ENCODE measurements around the gene MKX. TPM values are rescaled to one million over a fixed set of nuclear protein-coding genes. Genes with fewer than 3 reads are reported as not detected.

MKX gene, protein sequence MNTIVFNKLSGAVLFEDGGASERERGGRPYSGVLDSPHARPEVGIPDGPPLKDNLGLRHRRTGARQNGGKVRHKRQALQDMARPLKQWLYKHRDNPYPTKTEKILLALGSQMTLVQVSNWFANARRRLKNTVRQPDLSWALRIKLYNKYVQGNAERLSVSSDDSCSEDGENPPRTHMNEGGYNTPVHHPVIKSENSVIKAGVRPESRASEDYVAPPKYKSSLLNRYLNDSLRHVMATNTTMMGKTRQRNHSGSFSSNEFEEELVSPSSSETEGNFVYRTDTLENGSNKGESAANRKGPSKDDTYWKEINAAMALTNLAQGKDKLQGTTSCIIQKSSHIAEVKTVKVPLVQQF
- total RNA-seq, result 1 to 10 TPM in 1 of 2 donors, under 1 TPM in 1; 0.10 to 2.3 TPM

DNA sequence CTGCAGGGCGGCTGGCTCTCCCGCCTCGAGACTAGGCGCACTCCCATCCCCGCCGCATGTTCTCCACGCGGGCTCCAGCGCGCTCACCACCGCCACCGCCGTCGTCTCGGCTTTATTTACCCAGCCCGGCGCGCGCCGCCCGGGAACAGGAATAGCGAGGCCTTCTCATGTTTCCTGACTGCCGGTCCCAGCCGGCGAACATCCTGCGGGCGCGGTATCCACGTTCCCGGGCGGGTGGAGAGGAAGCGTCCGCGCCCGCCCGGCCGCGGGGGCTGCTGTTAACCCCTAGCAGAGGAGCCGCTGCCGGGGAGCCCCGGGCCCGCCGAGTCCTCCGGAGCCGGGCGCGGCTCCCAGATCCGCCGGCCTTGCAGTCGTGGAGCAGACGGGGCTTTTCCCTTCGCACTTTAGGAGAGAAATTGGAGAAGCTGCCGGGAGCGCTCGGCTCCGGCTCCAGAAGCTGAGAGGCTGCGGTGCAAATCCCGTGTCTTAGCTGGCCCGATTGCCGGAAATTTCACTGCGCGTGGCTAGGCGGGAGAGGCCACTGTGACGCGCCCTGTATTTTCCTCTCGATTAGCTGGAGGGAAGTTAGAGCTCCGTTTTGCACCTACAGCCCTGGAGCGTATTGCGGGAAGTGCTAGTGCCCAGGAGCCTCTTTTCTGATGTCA lies at the start of gene MKX:
MKX (minus strand) TSS at position 88 of the 665 bp plus-strand sequence. CDS start 2,404 bp downstream, outside the sequence.
- no peaks in the 10 kb centered on the region for H3K9me3 ChIP-seq
- peaks cover 4% of the 10 kb centered on the region for H3K4me1 ChIP-seq
- peaks cover 57% of the 10 kb centered on the region for H3K27me3 ChIP-seq
- peak within 1 kb of the TSS in 1 of 2 donors; percentile 9 for H3K9ac ChIP-seq (ENCODE audit: low read depth in 2 of 2, low read length in 2 of 2)
- peak; percentile 58 for DNase-seq
- H3K36me3 ChIP-seq, result no peaks in the 10 kb centered on the region
- TF ChIP-seq, protein P1, sequence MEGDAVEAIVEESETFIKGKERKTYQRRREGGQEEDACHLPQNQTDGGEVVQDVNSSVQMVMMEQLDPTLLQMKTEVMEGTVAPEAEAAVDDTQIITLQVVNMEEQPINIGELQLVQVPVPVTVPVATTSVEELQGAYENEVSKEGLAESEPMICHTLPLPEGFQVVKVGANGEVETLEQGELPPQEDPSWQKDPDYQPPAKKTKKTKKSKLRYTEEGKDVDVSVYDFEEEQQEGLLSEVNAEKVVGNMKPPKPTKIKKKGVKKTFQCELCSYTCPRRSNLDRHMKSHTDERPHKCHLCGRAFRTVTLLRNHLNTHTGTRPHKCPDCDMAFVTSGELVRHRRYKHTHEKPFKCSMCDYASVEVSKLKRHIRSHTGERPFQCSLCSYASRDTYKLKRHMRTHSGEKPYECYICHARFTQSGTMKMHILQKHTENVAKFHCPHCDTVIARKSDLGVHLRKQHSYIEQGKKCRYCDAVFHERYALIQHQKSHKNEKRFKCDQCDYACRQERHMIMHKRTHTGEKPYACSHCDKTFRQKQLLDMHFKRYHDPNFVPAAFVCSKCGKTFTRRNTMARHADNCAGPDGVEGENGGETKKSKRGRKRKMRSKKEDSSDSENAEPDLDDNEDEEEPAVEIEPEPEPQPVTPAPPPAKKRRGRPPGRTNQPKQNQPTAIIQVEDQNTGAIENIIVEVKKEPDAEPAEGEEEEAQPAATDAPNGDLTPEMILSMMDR (IDR thresholded peaks at IDR 0.05), result no peak
- no peak within 1 kb of the TSS for H3K27ac ChIP-seq
- intact Hi-C loops (cut with DNase I), result loop anchor here (10.0 kb wide), 2 partner anchors 499 to 649 kb away; no protein-coding TSS in a partner anchor
- H3K4me3 ChIP-seq, result peak within 1 kb of the TSS; percentile 47

DNA sequence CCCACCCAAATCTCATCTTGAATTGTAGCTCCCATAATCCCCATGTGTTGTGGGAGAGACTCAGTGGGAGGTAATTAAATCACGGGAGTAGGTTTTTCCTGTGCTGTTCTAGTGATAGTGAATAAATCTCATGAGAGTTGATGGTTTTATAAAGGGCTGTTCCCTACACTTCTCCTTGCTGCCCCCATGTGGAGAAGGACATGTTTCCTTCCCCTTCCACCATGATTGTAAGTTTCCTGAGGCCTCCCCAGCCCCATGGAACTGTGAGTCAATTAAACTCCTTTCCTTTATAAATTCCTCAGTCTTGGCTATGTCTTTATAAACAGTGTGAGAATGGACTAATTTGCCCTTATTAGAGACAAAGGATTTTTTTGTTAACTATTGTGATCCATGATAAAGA lies 48.5 kb upstream of the MKX start:
- H3K9ac ChIP-seq (ENCODE audit: low read depth in 2 of 2, low read length in 2 of 2), result no peak overlapping the region
- no peaks in the 10 kb centered on the region for H3K9me3 ChIP-seq
- TF ChIP-seq, protein P1 (IDR thresholded peaks at IDR 0.05), result no peak
- no peak overlapping the region for H3K4me3 ChIP-seq
- H3K36me3 ChIP-seq, result no peaks in the 10 kb centered on the region
- intact Hi-C loops (cut with DNase I), result no loop called here
- H3K27ac ChIP-seq, result no peak overlapping the region
- peak; percentile 22 for DNase-seq
- H3K27me3 ChIP-seq, result no peaks in the 10 kb centered on the region
- no peaks in the 10 kb centered on the region for H3K4me1 ChIP-seq

DNA sequence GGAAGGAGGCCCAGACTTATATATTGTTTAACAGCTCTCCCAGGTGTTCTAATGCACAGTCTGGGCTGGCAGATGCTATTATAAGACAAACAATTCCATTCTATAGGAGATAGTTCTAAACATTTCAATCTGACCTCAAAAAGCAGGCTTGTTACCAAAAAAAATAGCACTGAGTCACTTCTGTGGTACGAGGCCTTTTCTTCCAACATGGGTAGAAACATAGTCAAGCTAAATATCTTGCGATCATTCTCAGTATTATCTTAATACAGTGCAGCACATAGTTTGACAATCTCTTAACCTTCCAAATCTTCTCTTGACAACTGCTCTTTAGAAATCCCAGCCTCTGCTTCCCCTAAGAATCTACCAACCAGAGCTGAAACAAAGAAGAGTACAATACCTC lies 46.6 kb upstream of the MKX start:
- no peak for DNase-seq
- no peaks in the 10 kb centered on the region for H3K9me3 ChIP-seq
- no peaks in the 10 kb centered on the region for H3K4me1 ChIP-seq
- H3K4me3 ChIP-seq, result no peak overlapping the region
- no peak overlapping the region for H3K9ac ChIP-seq (ENCODE audit: low read depth in 2 of 2, low read length in 2 of 2)
- TF ChIP-seq, protein P1 (IDR thresholded peaks at IDR 0.05), result no peak
- H3K36me3 ChIP-seq, result no peaks in the 10 kb centered on the region
- intact Hi-C loops (cut with DNase I), result no loop called here
- H3K27ac ChIP-seq, result no peak overlapping the region
- H3K27me3 ChIP-seq, result no peaks in the 10 kb centered on the region

DNA sequence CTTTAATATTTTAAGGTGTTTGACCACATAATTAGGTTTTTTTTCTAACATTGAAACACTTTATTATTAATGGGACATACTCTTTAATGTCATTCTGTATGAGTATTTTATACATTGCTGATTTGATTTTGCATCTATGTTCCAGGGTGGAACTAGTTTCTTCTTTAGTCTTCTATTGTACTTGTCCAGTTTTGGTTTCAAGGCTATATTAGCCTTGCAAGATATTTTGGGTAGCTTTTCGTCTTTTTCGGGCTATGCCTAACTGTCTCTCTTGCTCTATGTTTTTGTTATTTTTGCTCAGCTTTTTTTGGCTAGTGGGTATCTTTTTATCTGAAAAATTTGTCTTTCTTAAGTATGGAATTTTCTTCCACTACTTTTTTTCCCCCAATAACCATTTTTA lies 38.7 kb upstream of the MKX start:
- no peak overlapping the region for H3K27ac ChIP-seq
- no peaks in the 10 kb centered on the region for H3K4me1 ChIP-seq
- no peaks in the 10 kb centered on the region for H3K36me3 ChIP-seq
- TF ChIP-seq, protein P1 (IDR thresholded peaks at IDR 0.05), result no peak
- H3K9ac ChIP-seq (ENCODE audit: low read depth in 2 of 2, low read length in 2 of 2), result no peak overlapping the region
- DNase-seq, result no peak
- no peaks in the 10 kb centered on the region for H3K27me3 ChIP-seq
- intact Hi-C loops (cut with DNase I), result no loop called here
- H3K9me3 ChIP-seq, result no peaks in the 10 kb centered on the region
- no peak overlapping the region for H3K4me3 ChIP-seq

DNA sequence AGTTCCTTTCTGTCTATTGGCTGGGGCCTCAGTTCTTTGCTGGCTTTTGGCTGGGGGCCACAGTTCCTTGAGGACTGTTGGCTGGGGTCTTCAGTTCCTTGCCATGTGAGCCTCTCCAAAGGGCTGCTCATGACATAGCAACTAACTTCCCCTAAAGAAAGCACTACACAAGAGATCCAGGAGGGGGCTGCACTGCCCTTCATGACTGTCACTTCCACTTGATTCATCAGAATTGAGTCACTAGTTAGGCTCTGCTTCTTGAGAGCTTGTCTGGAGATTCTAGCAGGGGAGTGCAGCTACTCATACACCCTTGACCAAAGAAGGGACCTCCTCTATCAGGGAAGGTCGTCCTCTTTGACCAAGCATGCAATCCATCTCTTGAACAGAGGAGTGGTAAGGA lies 38.0 kb upstream of the MKX start:
- Histone ChIP-seq H3K4me1 (no peaks in the 10 kb centered on the region), H3K36me3 (no peaks in the 10 kb centered on the region), H3K27me3 (no peaks in the 10 kb centered on the region), H3K9ac (ENCODE audit: low read depth in 2 of 2, low read length in 2 of 2) (no peak overlapping the region), H3K27ac (no peak overlapping the region), H3K4me3 (no peak overlapping the region), H3K9me3 (no peaks in the 10 kb centered on the region)
- intact Hi-C loops (cut with DNase I), result no loop called here
- no peak for DNase-seq
- TF ChIP-seq, protein P1 (IDR thresholded peaks at IDR 0.05), result no peak
